ENCODE data around the gene PPP4R1.
"Not testable (repeated sequence)": the region's sequence is repeated elsewhere in the genome, so short reads cannot be mapped to it uniquely, and the experiment has no call there.

PPP4R1 gene

GRCh38 chr18:9642799-9643462 is 28.6 kb upstream of the PPP4R1 start:
- no peak overlapping the region for H3K4me3 ChIP-seq (ENCODE audit: low read length)
- no peak for TF ChIP-seq CTCF (IDR thresholded peaks at IDR 0.05; ENCODE audit: insufficient read depth, low read depth, low read length, missing control alignments)
- peak; percentile 60 for DNase-seq (ENCODE audit: low read depth)

- DNase-seq (ENCODE audit: low read depth); H3K4me3 ChIP-seq (ENCODE audit: low read length): not testable (repeated sequence)
Measured at GRCh38 chr18:9641081-9641480, 26.7 kb upstream of the PPP4R1 start.

GRCh38 chr18:9638886-9639285 is 24.5 kb upstream of the PPP4R1 start:
- TF ChIP-seq CTCF (IDR thresholded peaks at IDR 0.05; ENCODE audit: insufficient read depth, low read depth, low read length, missing control alignments) = no peak
- H3K4me3 ChIP-seq (ENCODE audit: low read length) = no peak overlapping the region
- DNase-seq (ENCODE audit: low read depth) = peak; percentile 92

- no peak for TF ChIP-seq CTCF (IDR thresholded peaks at IDR 0.05; ENCODE audit: insufficient read depth, low read depth, low read length, missing control alignments)
- no peak overlapping the region for H3K4me3 ChIP-seq (ENCODE audit: low read length)
Measured at GRCh38 chr18:9637036-9637767, 22.8 kb upstream of the PPP4R1 start.

GRCh38 chr18:9634856-9635255 is 20.5 kb upstream of the PPP4R1 start:
- TF ChIP-seq CTCF (IDR thresholded peaks at IDR 0.05; ENCODE audit: insufficient read depth, low read depth, low read length, missing control alignments) = no peak
- no peak overlapping the region for H3K4me3 ChIP-seq (ENCODE audit: low read length)
- DNase-seq (ENCODE audit: low read depth) = no peak

More at GRCh38 chr18:9637036-9637767, 22.8 kb upstream of the PPP4R1 start:
- no peak for DNase-seq (ENCODE audit: low read depth)

- H3K4me3 ChIP-seq (ENCODE audit: low read length) = no peak overlapping the region
- peak; percentile 80 for DNase-seq (ENCODE audit: low read depth)
- no peak for TF ChIP-seq CTCF (IDR thresholded peaks at IDR 0.05; ENCODE audit: insufficient read depth, low read depth, low read length, missing control alignments)
Measured at GRCh38 chr18:9631814-9632496, 17.6 kb upstream of the PPP4R1 start.

GRCh38 chr18:9630444-9630843 is 16.1 kb upstream of the PPP4R1 start:
- TF ChIP-seq CTCF (IDR thresholded peaks at IDR 0.05; ENCODE audit: insufficient read depth, low read depth, low read length, missing control alignments) = no peak
- H3K4me3 ChIP-seq (ENCODE audit: low read length) = no peak overlapping the region
- DNase-seq (ENCODE audit: low read depth) = no peak
